CD4-positive, alpha-beta T cell treated with Interleukin-2 at 100 ng/mL for 4 hours (primary cell): ENCODE data around the gene STK32C.

ENCODE experiments used
- DNase-seq: peaks from one replicate; pipeline ENCODE4 v3.0.0-alpha.2; 2020; ENCODE audit warnings: low spot score

Gene STK32C

GRCh38 chr10:132265890-132266496, 41.8 kb downstream of the STK32C start:
- DNase-seq, result no peak

- DNase-seq, result no peak
These were observed 42.5 kb downstream of the STK32C start for GRCh38 chr10:132264966-132265889.

GRCh38 chr10:132264306-132264950, 43.3 kb downstream of the STK32C start:
- no peak for DNase-seq

GRCh38 chr10:132263866-132264265, 43.9 kb downstream of the STK32C start:
- DNase-seq, result no peak

GRCh38 chr10:132259702-132260482, 47.9 kb downstream of the STK32C start:
- DNase-seq, result no peak

GRCh38 chr10:132258423-132258822, 49.3 kb downstream of the STK32C start:
- DNase-seq, result no peak

- no peak for DNase-seq
These were observed 49.8 kb downstream of the STK32C start for GRCh38 chr10:132257907-132258306.

- DNase-seq, result peak; percentile 33
These were observed 50.5 kb downstream of the STK32C start for GRCh38 chr10:132257271-132257670.

GRCh38 chr10:132256866-132257265, 50.9 kb downstream of the STK32C start:
- DNase-seq, result no peak

GRCh38 chr10:132255489-132256344, 52.0 kb downstream of the STK32C start:
- no peak for DNase-seq

- no peak for DNase-seq
These were observed 52.9 kb downstream of the STK32C start for GRCh38 chr10:132254841-132255240.

GRCh38 chr10:132253092-132253687, 54.6 kb downstream of the STK32C start:
- DNase-seq, result no peak

GRCh38 chr10:132252412-132252811, 55.3 kb downstream of the STK32C start:
- DNase-seq, result no peak

GRCh38 chr10:132251928-132252327, 55.8 kb downstream of the STK32C start:
- no peak for DNase-seq

- no peak for DNase-seq
These were observed 57.0 kb downstream of the STK32C start for GRCh38 chr10:132250481-132251475.

GRCh38 chr10:132249824-132250375, 57.9 kb downstream of the STK32C start:
- no peak for DNase-seq

GRCh38 chr10:132249226-132249724, 58.5 kb downstream of the STK32C start:
- DNase-seq, result no peak

GRCh38 chr10:132248455-132249225, 59.1 kb downstream of the STK32C start:
- DNase-seq, result peak; percentile 18
